ENCODE results near the gene WHRN.

DNA sequence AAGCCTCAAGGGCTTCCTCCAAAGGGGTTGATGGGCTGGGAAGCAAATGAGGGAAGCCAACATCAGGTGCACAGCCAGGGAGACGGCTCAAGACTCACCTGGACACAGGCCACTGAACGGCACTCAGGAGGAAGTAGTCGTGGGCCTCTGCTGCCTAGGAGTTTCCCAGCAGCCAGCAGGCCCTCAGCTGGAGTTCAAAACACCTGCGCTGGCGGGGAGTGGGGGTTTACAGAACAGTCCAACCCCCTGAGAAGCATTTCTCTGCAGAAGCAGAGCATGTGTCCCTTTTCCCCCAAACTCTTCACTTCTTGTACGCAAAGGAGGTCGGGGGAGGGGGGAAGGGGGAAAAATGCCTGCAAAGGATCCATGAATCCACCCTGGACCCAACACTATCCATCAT lies 2.3 kb downstream of the WHRN start:
- TF ChIP-seq CTCF (IDR thresholded peaks at IDR 0.05) (no peak), POLR2A (IDR thresholded peaks at IDR 0.05) (no peak)

Measured in tibial nerve (tissue), 3 donors.